ENCODE results near the gene COMMD1.
A peak's percentile ranks its signal among the peaks of the same experiment; 100 is the strongest.
"Not testable (repeated sequence)": the region's sequence is repeated elsewhere in the genome, so short reads cannot be mapped to it uniquely, and the experiment has no call there.

The COMMD1 gene

GRCh38 chr2:61905372-61906185 lies at the start of gene COMMD1:
TSS of gene COMMD1 (plus strand) at chr2:61905674. CDS start at chr2:61905679, 5 bp downstream.
- DNase-seq (ENCODE audit: low read depth in 3 of 3, low spot score in 1 of 3) = peak; percentile 41 to 68 (median 61)

GRCh38 chr2:61857224-61857623 lies 48.2 kb upstream of the COMMD1 start:
- DNase-seq (ENCODE audit: low read depth in 3 of 3, low spot score in 1 of 3) = no peak

GRCh38 chr2:61862085-61862484 lies 43.4 kb upstream of the COMMD1 start:
- no peak for DNase-seq (ENCODE audit: low read depth in 3 of 3, low spot score in 1 of 3)

DNA sequence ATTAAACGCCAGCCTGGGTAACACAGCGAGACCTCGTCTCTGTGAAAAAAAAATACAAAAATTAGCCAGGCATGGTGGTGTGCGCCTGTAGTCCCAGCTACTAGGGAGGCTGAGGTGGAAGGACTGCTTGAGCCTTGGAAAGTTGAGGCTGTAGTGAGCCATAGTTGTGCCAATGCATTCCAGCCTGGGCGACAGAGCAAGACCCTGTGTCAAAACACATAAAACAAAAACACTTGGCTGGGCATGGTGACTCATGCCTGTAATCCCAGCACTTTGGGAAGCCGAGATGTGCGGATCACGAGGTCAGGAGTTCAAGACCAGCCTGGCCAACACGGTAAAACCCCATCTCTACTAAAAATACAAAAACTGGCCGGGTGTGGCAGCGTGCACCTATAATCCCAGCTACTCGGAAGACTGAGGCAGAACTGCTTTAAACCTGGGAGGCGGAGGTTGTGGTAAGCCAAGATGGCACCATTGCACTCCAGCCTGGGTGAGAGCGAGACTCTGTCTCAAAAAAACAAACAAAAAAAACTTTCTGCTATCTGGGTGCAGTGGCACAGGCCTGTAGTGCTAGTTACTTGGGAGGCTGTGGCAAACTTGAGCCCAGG lies 38.9 kb upstream of the COMMD1 start:
- DNase-seq (ENCODE audit: low read depth in 3 of 3, low spot score in 1 of 3) = not testable (repeated sequence)

DNA sequence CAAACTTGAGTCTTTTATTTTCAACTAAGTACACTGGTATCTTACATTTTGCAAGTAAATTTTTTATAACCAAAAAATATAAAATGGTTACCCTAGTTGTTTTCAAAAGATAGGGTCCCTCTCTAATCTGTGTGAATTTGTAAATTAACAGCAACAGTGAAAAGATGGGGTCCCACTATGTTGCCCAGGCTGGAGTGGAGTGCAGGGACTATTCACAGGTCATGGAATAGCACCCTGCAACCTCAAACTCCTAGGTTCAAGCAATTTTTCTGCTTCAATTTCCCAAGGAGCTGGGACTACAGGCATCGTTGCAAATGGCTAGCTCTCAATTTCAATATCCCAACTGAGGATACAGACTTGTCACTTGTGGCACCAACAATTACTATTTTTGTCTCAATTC lies 29.1 kb upstream of the COMMD1 start:
- no peak for DNase-seq (ENCODE audit: low read depth in 3 of 3, low spot score in 1 of 3)

- no peak for DNase-seq (ENCODE audit: low read depth in 3 of 3, low spot score in 1 of 3)
These were observed 27.8 kb upstream of the COMMD1 start for GRCh38 chr2:61877571-61878245.

GRCh38 chr2:61878761-61879160 lies 26.7 kb upstream of the COMMD1 start:
- DNase-seq (ENCODE audit: low read depth in 3 of 3, low spot score in 1 of 3) = no peak

DNA sequence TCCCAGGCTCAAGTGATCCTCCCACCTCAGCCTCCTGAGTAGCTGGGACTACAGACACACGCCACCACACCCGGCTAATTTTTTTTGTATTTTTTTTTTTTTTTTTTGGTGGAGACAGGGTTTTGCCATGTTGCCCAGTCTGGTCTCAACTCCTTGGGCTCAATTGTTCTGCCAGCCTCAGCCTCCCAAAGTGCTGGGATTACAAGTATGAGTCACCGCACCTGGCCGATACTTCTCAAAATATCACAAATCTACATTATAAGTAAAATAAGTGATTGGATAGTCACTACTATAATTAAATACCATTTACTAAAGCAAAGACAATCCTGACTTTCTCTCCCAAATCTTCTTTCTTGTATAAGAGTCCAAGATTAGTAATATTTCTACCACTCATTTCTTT lies 26.1 kb upstream of the COMMD1 start:
- DNase-seq (ENCODE audit: low read depth in 3 of 3, low spot score in 1 of 3) = not testable (repeated sequence)

- no peak for DNase-seq (ENCODE audit: low read depth in 3 of 3, low spot score in 1 of 3)
These were observed 22.6 kb upstream of the COMMD1 start for GRCh38 chr2:61882850-61883249.

GRCh38 chr2:61885896-61886603 lies 19.4 kb upstream of the COMMD1 start:
- DNase-seq (ENCODE audit: low read depth in 3 of 3, low spot score in 1 of 3) = no peak

GRCh38 chr2:61887717-61888266 lies 17.7 kb upstream of the COMMD1 start:
- no peak for DNase-seq (ENCODE audit: low read depth in 3 of 3, low spot score in 1 of 3)

GRCh38 chr2:61888267-61889055 lies 17.0 kb upstream of the COMMD1 start, which contains the start of gene CCT4:
TSS of gene CCT4 (minus strand) at chr2:61888656. CDS start at chr2:61888507, 149 bp downstream.
- DNase-seq (ENCODE audit: low read depth in 3 of 3, low spot score in 1 of 3) = peak; percentile 75 to 92 (median 87)

DNA sequence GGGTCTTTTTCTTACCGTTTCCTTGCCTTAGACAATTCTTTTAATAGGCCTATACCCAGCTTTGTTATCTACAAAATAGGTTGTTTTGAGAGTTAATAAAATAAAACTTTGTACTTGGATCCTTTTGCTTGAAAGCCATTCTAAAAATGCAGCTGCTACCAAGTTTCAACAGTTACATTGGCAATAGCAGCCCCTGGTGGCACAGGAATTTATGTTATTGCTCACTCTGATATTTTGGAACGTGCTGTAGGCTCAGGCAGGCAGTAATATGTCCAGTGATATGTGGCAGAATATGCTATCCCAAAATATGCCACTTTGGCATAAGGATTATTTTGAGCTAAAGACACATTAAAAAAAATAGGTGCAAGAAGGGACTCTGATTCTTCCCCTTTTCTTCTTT lies 6.7 kb upstream of the COMMD1 start:
- no peak for DNase-seq (ENCODE audit: low read depth in 3 of 3, low spot score in 1 of 3)

GRCh38 chr2:61900281-61900680 lies 5.2 kb upstream of the COMMD1 start:
- no peak for DNase-seq (ENCODE audit: low read depth in 3 of 3, low spot score in 1 of 3)

DNA sequence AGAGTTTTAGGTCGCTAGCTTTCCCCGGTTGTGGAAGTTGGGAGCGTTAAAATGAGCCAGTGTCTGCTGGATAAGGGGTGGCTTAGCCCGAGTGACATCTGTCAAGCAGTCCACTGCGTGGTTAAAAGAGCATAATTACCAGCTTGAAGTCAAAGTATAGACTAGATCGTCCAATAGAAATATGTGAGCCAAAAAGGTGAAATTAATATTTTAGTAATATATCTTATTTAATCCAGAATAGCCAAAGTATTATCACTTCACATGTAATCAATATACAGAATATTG lies 654 bp downstream of the COMMD1 start:
- DNase-seq (ENCODE audit: low read depth in 3 of 3, low spot score in 1 of 3) = no peak

DNA sequence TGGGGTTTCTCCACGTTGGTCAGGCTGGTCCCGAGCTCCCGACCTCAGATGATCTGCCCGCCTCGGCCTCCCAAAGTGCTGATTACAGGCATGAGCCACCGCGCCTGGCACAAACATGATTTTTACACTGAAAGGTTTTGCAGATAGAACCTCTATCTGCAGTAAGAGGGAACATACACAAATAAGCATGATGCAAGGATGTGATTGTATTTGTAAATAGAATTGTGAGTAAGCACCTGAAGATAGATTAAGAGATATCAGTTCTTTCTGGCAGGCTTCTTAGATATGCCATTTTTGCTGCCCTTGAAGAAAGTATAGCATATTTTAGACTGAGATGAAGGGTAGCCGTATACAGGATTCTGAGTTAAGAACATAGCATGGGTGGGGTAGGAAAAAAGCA lies 3.6 kb downstream of the COMMD1 start:
- no peak for DNase-seq (ENCODE audit: low read depth in 3 of 3, low spot score in 1 of 3)

- DNase-seq (ENCODE audit: low read depth in 3 of 3, low spot score in 1 of 3) = no peak
These were observed 5.1 kb downstream of the COMMD1 start for GRCh38 chr2:61910603-61911002.

DNA sequence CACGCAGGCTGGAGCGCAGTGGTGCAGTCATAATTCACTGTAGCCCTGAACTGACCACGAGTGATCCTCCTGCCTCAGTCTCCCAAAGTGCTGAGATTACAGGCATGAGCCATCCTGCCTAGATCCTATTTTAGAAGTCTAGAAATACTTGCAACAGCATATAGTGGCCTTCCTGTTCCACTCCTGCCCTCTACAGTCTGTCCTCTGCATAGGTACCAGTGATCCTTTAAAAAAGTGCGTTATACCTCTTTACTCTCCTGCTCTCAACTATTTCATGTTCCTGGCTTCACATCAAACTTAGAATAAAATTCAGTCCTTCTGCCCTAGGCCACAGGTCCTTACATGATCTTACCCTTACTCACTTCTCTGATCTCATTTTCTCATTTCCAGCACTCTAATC lies 6.0 kb downstream of the COMMD1 start:
- no peak for DNase-seq (ENCODE audit: low read depth in 3 of 3, low spot score in 1 of 3)

- DNase-seq (ENCODE audit: low read depth in 3 of 3, low spot score in 1 of 3) = not testable (repeated sequence)
These were observed 9.3 kb downstream of the COMMD1 start for GRCh38 chr2:61914794-61915193.

DNA sequence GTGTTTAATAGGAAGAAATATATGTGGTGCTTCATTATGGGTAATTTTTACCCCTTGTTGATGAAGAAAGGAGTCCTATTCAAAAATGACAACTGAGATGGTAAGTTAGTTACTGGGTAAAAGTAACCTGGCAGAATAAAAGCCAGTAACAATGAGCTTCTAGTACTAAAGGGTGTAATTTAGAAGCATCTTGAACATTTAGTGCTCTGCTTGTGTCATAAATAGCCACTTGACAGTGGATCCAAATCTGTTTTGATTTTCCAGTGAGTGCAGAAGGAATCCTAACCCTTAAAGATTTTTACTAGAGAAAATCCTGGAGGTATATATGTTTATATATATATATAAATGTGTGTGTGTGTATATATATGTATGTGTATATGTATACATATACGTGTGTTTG lies 15.1 kb downstream of the COMMD1 start:
- no peak for DNase-seq (ENCODE audit: low read depth in 3 of 3, low spot score in 1 of 3)

DNA sequence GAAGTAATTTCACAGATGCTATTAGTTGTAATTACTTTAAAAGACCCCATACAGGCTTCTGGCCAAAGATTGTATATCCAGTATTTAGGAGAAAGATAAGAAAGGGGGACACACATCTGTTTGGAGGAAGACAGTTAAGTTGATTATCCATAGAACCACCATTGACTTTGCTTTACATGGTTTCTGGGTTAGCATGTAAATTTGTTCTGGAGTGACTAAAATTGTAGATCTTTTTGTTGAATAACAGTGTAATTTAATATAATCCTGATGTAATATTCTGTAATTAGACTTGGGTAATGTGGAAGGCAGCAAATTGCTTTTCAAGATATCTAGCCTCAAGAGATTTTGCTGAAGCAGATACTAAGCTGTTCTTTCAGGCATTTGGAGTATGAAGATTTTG lies 17.2 kb downstream of the COMMD1 start:
- DNase-seq (ENCODE audit: low read depth in 3 of 3, low spot score in 1 of 3) = no peak
